ENCODE measurements around the gene FCMR. TPM values are rescaled to one million over a fixed set of nuclear protein-coding genes. Genes with fewer than 3 reads are reported as not detected.

FCMR gene
- total RNA-seq, 1 experiment from 2014 or later = 1.5 TPM

DNA sequence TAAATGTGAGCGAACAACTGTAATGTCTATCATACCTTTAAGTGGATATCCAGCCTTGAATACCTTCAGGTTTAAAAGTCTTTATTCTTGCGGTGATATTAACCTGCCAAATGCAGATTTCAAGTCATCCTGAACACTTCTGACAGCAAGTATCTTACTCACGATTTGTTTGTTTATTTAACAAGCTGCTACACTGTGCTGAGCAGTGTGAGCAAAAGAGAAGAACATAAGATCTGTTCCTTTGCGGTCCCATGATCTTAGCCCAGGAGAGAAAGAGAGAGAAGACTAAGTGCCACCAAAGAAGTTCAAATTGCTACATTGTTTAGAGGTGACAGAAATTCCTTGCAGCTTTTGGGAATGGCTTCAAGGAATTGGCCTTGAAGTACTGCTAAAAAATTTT lies 34.0 kb downstream of the FCMR start:
- Histone ChIP-seq H3K27ac (ENCODE audit: low read length) (peak overlapping the region; percentile 28), H3K4me2 (ENCODE audit: low read length) (peak overlapping the region; percentile 38), H2AFZ (ENCODE audit: low read length) (peak overlapping the region; percentile 17), H3K79me2 (ENCODE audit: low read length) (no peaks in the 10 kb centered on the region), H3K4me3 (ENCODE audit: low read length) (peak overlapping the region; percentile 0; the same call in 1 of the 2 replicates), H3K36me3 (ENCODE audit: low read depth, low read length) (no peaks in the 10 kb centered on the region), H3K9me3 (ENCODE audit: low read length) (no peaks in the 10 kb centered on the region), H3K27me3 (ENCODE audit: low read length) (no peaks in the 10 kb centered on the region), H4K20me1 (ENCODE audit: low read length) (no peaks in the 10 kb centered on the region), H3K4me1 (ENCODE audit: insufficient read depth, low read length) (peaks cover 53% of the 10 kb centered on the region), H3F3A (ENCODE audit: low read length, unreplicated experiment) (peaks cover 5% of the 10 kb centered on the region), H3K9ac (ENCODE audit: low read length) (peak overlapping the region; percentile 14), H3K9me2 (replicated peaks; ENCODE audit: low read length) (no peaks in the 10 kb centered on the region)
- DNase-seq (peak; percentile 71), ATAC-seq (peak; percentile 38)
- ChIA-PET CTCF (interaction anchor here (0.7 to 0.9 kb wide), 2 partner anchors 22 to 26 kb away, joined by 3 read pairs; no protein-coding TSS in a partner anchor), POLR2A (ENCODE audit: unreplicated experiment) (interaction anchor here (0.7 to 1.0 kb wide), 2 partner anchors 13 to 22 kb away, joined by 3 to 4 read pairs; no protein-coding TSS in a partner anchor)
- BruUV-seq (replicated peaks) = no TSS peak
- TF ChIP-seq, protein P1, sequence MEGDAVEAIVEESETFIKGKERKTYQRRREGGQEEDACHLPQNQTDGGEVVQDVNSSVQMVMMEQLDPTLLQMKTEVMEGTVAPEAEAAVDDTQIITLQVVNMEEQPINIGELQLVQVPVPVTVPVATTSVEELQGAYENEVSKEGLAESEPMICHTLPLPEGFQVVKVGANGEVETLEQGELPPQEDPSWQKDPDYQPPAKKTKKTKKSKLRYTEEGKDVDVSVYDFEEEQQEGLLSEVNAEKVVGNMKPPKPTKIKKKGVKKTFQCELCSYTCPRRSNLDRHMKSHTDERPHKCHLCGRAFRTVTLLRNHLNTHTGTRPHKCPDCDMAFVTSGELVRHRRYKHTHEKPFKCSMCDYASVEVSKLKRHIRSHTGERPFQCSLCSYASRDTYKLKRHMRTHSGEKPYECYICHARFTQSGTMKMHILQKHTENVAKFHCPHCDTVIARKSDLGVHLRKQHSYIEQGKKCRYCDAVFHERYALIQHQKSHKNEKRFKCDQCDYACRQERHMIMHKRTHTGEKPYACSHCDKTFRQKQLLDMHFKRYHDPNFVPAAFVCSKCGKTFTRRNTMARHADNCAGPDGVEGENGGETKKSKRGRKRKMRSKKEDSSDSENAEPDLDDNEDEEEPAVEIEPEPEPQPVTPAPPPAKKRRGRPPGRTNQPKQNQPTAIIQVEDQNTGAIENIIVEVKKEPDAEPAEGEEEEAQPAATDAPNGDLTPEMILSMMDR (conservative IDR thresholded peaks at IDR 0.05; ENCODE audit: low read depth, low read length) = no peak
- TF ChIP-seq EZH2 (IDR thresholded peaks at IDR 0.05; ENCODE audit: low read length, unreplicated experiment) = no peak
- TF ChIP-seq EZH2phosphoT487 (IDR thresholded peaks at IDR 0.05; ENCODE audit: borderline replicate concordance, low read length) = no peak
- intact Hi-C loops (cut with micrococcal nuclease) = no loop called here

DNA sequence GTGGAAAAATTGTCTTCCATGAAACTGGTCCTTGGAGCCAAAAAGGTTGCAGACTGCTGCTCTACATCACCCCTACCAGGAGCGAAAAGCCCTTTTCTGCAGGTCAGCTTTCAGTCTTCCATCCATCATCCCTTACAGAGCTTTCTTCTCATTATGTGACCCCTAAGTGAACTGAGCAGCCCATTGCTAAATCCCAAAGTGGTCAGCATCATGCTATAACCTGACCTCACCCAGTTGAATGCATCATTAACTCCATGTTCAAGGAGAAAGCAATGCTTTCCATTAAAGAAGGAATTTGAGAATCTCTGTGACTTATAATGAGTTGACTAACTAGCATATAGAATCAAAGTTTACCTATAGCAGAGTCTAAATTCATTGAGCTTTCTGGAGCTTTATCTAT lies 34.9 kb downstream of the FCMR start:
- Histone ChIP-seq H3F3A (ENCODE audit: low read length, unreplicated experiment) (peaks cover 5% of the 10 kb centered on the region), H3K4me2 (ENCODE audit: low read length) (no peak overlapping the region), H3K27me3 (ENCODE audit: low read length) (no peaks in the 10 kb centered on the region), H3K9me3 (ENCODE audit: low read length) (no peaks in the 10 kb centered on the region), H3K4me3 (ENCODE audit: low read length) (no peak overlapping the region), H3K9me2 (replicated peaks; ENCODE audit: low read length) (no peaks in the 10 kb centered on the region), H4K20me1 (ENCODE audit: low read length) (no peaks in the 10 kb centered on the region), H3K79me2 (ENCODE audit: low read length) (no peaks in the 10 kb centered on the region), H3K4me1 (ENCODE audit: insufficient read depth, low read length) (peaks cover 46% of the 10 kb centered on the region), H3K36me3 (ENCODE audit: low read depth, low read length) (no peaks in the 10 kb centered on the region), H3K9ac (ENCODE audit: low read length) (no peak overlapping the region), H3K27ac (ENCODE audit: low read length) (peak overlapping the region; percentile 28; the same call in 1 of the 2 replicates), H2AFZ (ENCODE audit: low read length) (no peak overlapping the region)
- ChIA-PET CTCF (interaction anchor here (0.6 kb wide), 1 partner anchor 32 kb away, joined by 5 read pairs; no protein-coding TSS in a partner anchor), POLR2A (ENCODE audit: unreplicated experiment) (no interaction called here)
- no peak for ATAC-seq
- no TSS peak for BruUV-seq (replicated peaks)
- no peak for DNase-seq
- TF ChIP-seq EZH2 (IDR thresholded peaks at IDR 0.05; ENCODE audit: low read length, unreplicated experiment) (no peak), EZH2phosphoT487 (IDR thresholded peaks at IDR 0.05; ENCODE audit: borderline replicate concordance, low read length) (no peak)
- TF ChIP-seq, protein P1 (conservative IDR thresholded peaks at IDR 0.05; ENCODE audit: low read depth, low read length) = no peak
- intact Hi-C loops (cut with micrococcal nuclease) = no loop called here

DNA sequence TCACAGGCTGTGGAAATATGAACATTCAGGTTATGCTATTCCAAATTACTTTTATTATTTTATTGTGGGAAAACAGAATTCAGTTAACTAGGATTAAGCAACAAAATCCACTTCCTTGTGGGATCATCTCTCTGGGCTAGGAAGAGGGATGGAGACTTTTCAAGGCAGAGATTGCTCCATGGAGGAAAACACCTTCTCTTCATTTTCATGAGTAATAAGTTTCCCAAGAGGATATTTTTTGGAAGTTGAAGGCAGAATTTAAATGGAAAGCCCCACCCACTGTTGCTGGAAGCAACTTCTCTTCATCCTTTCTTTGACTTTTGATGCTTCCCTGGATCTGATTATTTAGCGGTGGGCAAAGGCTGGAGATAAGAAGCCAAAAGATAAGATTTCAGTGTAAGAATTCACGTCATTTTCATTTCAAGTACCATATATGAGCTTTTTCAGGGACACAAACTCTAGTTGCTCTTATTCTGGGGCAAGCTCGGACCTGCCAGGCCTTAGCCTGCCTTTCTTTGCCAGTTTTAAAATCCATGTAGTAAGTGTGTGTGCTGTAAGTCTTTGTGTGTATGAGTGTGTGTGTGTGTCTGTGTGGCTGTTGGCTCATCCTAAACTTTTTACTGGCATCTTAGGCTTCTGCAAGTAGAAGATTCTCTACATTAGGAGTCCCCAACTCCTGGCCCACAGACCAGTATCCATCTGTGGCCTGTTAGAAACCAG lies 36.2 kb downstream of the FCMR start:
- TF ChIP-seq EZH2 (IDR thresholded peaks at IDR 0.05; ENCODE audit: low read length, unreplicated experiment) = no peak
- TF ChIP-seq, protein P1 (conservative IDR thresholded peaks at IDR 0.05; ENCODE audit: low read depth, low read length) = no peak
- TF ChIP-seq EZH2phosphoT487 (IDR thresholded peaks at IDR 0.05; ENCODE audit: borderline replicate concordance, low read length) = no peak
- no peak overlapping the region for H3K27ac ChIP-seq (ENCODE audit: low read length)
- ATAC-seq (no peak), DNase-seq (no peak)
- H3K4me3 ChIP-seq (ENCODE audit: low read length) = no peak overlapping the region
- no peak overlapping the region for H2AFZ ChIP-seq (ENCODE audit: low read length)
- POLR2A ChIA-PET (ENCODE audit: unreplicated experiment) = interaction anchor here (0.6 kb wide), 1 partner anchor 24 kb away, joined by 3 read pairs; no protein-coding TSS in a partner anchor
- no peaks in the 10 kb centered on the region for H3K79me2 ChIP-seq (ENCODE audit: low read length)
- no peaks in the 10 kb centered on the region for H3K27me3 ChIP-seq (ENCODE audit: low read length)
- H3K4me2 ChIP-seq (ENCODE audit: low read length) = no peak overlapping the region
- H3K36me3 ChIP-seq (ENCODE audit: low read depth, low read length) = no peaks in the 10 kb centered on the region
- intact Hi-C loops (cut with micrococcal nuclease) = no loop called here
- H3F3A ChIP-seq (ENCODE audit: low read length, unreplicated experiment) = peaks cover 5% of the 10 kb centered on the region
- CTCF ChIA-PET = no interaction called here
- H3K9me3 ChIP-seq (ENCODE audit: low read length) = no peaks in the 10 kb centered on the region
- no peak overlapping the region for H3K9ac ChIP-seq (ENCODE audit: low read length)
- no peaks in the 10 kb centered on the region for H4K20me1 ChIP-seq (ENCODE audit: low read length)
- H3K4me1 ChIP-seq (ENCODE audit: insufficient read depth, low read length) = peaks cover 34% of the 10 kb centered on the region
- BruUV-seq (replicated peaks) = no TSS peak
- no peaks in the 10 kb centered on the region for H3K9me2 ChIP-seq (replicated peaks; ENCODE audit: low read length)

Data from PC-3 (cell line).